Astrocyte (in vitro differentiated cells and primary cell): ENCODE data around the gene HOXD12.

ENCODE experiments used
- EZH2 ChIP-seq: IDR thresholded peaks from 2 replicates; pipeline ENCODE4 v1.6.1; 2012; ENCODE audit warnings: mild to moderate bottlenecking, low read length, inconsistent platforms; ENCODE audit not compliant: insufficient read depth
- TF ChIP-seq, protein P1 (sequence below): IDR thresholded peaks from 2 replicates; pipeline ENCODE4 v1.5.1; 2011; ENCODE audit warnings: low read depth, mild to moderate bottlenecking, inconsistent platforms, low read length, moderate library complexity; ENCODE audit not compliant: insufficient read depth

DNA sequence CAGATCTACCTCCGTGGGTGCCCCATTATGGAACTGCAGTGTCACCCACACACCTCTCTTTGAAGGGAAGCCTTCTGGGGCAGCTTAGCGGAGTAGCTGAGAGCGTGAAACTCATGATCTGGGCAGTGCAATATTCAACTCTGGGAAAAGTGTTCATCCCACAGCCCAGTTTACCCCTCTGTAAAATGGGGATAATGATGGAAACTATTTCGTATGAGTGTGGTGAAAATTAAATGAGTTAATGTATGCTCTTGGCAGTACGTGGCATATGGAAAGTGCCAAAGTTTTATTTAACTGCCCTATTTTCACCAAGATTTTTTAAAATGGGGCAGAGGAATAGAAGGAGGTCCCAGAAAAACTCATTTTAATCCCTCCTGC lies 27.3 kb upstream of the HOXD12 start:
- TF ChIP-seq, protein P1, sequence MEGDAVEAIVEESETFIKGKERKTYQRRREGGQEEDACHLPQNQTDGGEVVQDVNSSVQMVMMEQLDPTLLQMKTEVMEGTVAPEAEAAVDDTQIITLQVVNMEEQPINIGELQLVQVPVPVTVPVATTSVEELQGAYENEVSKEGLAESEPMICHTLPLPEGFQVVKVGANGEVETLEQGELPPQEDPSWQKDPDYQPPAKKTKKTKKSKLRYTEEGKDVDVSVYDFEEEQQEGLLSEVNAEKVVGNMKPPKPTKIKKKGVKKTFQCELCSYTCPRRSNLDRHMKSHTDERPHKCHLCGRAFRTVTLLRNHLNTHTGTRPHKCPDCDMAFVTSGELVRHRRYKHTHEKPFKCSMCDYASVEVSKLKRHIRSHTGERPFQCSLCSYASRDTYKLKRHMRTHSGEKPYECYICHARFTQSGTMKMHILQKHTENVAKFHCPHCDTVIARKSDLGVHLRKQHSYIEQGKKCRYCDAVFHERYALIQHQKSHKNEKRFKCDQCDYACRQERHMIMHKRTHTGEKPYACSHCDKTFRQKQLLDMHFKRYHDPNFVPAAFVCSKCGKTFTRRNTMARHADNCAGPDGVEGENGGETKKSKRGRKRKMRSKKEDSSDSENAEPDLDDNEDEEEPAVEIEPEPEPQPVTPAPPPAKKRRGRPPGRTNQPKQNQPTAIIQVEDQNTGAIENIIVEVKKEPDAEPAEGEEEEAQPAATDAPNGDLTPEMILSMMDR: no peak
- TF ChIP-seq EZH2: peak; percentile 31
